G401 (cell line): ENCODE measurements around the gene CLEC9A. TPM values are rescaled to one million over a fixed set of nuclear protein-coding genes. Genes with fewer than 3 reads are reported as not detected.

Source experiments
- DNase-seq: peaks from one replicate; pipeline ENCODE4 v3.0.0-alpha.2; 2015; ENCODE audit warnings: low spot score
- in situ Hi-C: cut with HindIII; loops from 2 replicates; pipeline ENCODE4 v1.10.0; 2016; ENCODE audit warnings: low sequenced_read_pairs, mixed read lengths
- total RNA-seq: library from RNA; depleted of rRNA; stranded (reverse); fragments of >200 nt; shearing (Covaris generic); gene quantifications from 2 replicates; pipeline ENCODE4 v1.2.3, GENCODE V29; 2014

The CLEC9A gene
- total RNA-seq, 1 experiment from 2014 or later: not detected

GRCh38 chr12:10058387-10058786, 27.9 kb downstream of the CLEC9A start:
- in situ Hi-C loops: no loop called here
- DNase-seq: no peak

GRCh38 chr12:10065241-10065640, 34.8 kb downstream of the CLEC9A start:
- DNase-seq: no peak
- in situ Hi-C loops: no loop called here

DNA sequence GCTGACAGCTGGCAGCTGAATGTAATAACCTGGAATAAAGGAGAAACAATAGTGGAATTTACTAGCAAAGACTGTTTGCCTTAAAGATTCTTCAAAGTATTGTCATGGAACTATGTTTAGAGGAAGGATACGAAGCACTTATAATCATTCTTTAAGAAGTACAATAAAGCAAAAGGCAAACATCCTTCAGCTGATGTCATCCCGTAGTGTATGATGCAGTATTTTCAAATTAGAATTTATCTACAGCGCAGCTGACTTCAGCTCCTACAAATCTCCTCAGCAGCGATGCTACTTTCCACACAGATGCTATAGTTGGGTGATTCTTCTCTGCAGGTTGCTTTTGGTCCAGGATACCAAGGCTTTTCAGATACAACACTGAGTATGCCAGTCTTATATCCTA, 36.8 kb downstream of the CLEC9A start:
- in situ Hi-C loops: no loop called here
- no peak for DNase-seq

GRCh38 chr12:10067942-10068341, 37.5 kb downstream of the CLEC9A start:
- in situ Hi-C loops: no loop called here
- no peak for DNase-seq

GRCh38 chr12:10068644-10069043, 38.2 kb downstream of the CLEC9A start:
- in situ Hi-C loops: no loop called here
- DNase-seq: no peak

- no peak for DNase-seq
- in situ Hi-C loops: no loop called here
These were observed 38.6 kb downstream of the CLEC9A start for GRCh38 chr12:10069099-10069498.

- DNase-seq: no peak
- in situ Hi-C loops: no loop called here
These were observed 39.5 kb downstream of the CLEC9A start for GRCh38 chr12:10069976-10070375.

- DNase-seq: no peak
- in situ Hi-C loops: no loop called here
These were observed 39.9 kb downstream of the CLEC9A start for GRCh38 chr12:10070380-10070779.

- in situ Hi-C loops: no loop called here
These were observed 41.6 kb downstream of the CLEC9A start for GRCh38 chr12:10072131-10072530.

DNA sequence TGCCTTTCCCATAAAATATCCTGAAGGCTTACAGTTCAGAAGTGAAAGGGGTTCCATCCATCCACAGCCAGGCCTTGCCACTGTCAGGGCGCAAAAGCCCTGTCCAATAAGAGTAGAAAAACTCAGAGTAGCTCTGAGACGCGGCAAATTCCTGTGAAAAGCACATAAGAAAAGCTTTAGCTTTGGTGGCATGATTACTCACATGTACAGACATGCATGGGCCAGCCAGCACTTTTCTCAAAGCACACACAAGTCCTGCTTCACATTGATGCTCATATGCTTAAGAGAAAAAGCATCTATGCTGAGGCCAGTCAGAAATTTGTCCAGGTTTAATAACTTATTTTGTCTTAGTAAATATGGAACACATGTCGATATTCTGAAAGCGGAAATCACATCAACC, 42.8 kb downstream of the CLEC9A start:
- in situ Hi-C loops: no loop called here
- DNase-seq: no peak

More at GRCh38 chr12:10072131-10072530, 41.6 kb downstream of the CLEC9A start:
- no peak for DNase-seq

GRCh38 chr12:10075451-10075850, 45.0 kb downstream of the CLEC9A start:
- in situ Hi-C loops: no loop called here
- no peak for DNase-seq

- no peak for DNase-seq
- in situ Hi-C loops: no loop called here
These were observed 51.8 kb downstream of the CLEC9A start for GRCh38 chr12:10082117-10082874.

GRCh38 chr12:10084733-10085132, 54.3 kb downstream of the CLEC9A start:
- DNase-seq: no peak
- in situ Hi-C loops: no loop called here

GRCh38 chr12:10086387-10086786, 55.9 kb downstream of the CLEC9A start:
- in situ Hi-C loops: no loop called here
- DNase-seq: no peak

DNA sequence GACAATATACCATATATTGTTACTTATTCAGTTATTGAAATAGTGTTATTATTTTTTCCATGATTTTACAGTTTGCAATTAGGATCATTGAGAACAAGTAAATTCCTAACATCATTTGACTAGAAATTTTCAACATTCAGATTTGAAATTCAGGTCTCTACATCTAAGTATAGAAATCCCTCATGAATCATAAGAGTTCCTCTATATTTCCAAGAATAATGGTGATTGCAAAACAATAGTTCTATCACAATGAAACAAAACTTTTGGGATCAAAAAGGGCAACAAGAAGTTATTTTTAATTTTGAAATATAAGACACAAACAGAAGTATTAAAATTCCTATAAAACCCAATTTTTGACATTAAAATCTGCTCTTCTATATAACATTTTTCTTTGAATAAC, 57.5 kb downstream of the CLEC9A start:
- in situ Hi-C loops: no loop called here
- DNase-seq: no peak

DNA sequence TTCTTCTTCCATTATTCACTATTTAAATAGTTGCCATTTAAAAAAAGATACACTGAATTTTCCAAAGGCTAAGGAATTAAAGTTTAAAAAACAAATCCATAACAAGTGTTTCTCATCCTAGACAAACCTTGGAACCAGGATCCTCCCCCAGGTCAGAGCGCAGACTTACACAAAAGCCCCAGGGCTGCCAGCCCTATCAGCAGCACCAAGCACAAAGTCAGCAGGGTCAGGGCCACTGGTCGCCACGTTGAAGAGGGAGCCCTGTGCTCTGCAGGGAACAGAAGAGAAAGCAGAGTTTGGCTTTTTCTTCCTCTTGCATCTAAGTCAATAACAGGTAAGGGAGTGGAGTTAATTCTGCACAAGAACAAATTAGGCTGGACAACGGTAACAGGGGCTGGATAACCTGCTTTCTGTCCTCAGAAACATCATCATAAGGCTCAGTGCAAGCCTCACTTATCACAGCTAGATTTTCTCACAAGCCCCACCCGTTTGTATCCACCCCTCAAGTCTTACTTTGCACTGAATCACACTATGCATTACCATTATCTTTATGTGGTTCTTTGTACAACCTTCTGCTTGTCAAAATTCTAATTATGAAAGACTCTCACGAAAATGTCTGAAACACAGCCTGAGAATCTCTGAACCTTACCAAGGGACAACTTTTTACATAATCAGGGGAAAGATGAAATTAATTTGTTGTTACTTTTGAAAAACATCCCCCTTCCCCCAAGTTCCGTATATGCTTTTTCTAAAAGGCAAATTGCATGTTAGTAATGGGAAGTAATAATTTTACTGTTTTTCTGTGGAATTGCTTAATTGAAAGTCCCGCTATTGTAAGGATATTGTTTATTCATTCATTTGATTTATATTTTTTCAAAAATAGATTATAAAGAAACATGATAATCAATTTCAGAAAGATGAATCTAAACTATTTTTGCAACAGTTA, 58.7 kb downstream of the CLEC9A start:
- DNase-seq: no peak
- in situ Hi-C loops: no loop called here

- in situ Hi-C loops: no loop called here
These were observed 64.3 kb downstream of the CLEC9A start for GRCh38 chr12:10094646-10095395.

GRCh38 chr12:10095971-10096370, 65.5 kb downstream of the CLEC9A start:
- DNase-seq: no peak
- in situ Hi-C loops: no loop called here

More at GRCh38 chr12:10094646-10095395, 64.3 kb downstream of the CLEC9A start:
- no peak for DNase-seq

GRCh38 chr12:10097521-10097920, 67.0 kb downstream of the CLEC9A start:
- DNase-seq: no peak
- in situ Hi-C loops: no loop called here

DNA sequence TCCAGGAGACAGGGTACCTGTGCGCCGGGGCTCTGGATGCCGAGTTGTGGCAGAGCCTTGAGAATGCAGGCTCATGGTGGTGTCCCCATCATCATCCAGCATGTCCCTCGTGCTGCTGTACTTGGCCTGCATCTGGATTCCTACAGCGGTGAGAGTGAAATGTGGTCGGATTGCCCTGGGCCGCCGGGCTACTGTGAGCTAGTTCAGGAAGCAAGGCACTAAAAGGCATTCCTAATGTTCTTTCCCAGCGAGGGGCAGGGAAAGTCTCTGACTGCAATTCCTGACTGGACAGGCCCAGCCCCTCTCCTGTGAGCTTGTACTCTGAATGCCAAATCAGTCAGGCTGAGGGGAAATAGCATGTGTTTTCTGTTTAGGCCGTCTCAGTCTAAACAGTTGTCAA, 68.3 kb downstream of the CLEC9A start, which contains the start of gene CLEC1A:
CLEC1A (minus strand) TSS at position 195 of the 400 bp plus-strand sequence; CDS start at position 132, 63 bp downstream.
- DNase-seq: no peak
- in situ Hi-C loops: no loop called here
